ENCODE measurements around the gene ADSS1.

The ADSS1 gene

DNA sequence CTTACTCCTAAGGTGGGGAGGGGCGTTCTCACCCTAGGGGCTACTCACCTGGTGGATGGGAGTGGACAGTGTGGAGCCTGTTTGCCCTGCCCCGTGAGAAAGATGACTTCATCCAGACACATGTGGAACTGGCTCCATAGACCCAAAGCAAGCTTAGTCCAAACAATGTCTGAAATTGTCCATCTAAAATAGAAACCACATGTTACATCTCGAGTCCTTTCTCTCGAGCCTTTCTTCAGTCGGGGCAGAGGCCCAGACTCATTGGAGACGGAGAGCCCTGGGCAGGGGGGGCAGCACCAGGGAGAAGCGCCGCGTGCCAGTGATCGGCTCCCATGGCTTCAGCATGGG is 33.2 kb downstream of the ADSS1 start:
- TF ChIP-seq, protein P1, sequence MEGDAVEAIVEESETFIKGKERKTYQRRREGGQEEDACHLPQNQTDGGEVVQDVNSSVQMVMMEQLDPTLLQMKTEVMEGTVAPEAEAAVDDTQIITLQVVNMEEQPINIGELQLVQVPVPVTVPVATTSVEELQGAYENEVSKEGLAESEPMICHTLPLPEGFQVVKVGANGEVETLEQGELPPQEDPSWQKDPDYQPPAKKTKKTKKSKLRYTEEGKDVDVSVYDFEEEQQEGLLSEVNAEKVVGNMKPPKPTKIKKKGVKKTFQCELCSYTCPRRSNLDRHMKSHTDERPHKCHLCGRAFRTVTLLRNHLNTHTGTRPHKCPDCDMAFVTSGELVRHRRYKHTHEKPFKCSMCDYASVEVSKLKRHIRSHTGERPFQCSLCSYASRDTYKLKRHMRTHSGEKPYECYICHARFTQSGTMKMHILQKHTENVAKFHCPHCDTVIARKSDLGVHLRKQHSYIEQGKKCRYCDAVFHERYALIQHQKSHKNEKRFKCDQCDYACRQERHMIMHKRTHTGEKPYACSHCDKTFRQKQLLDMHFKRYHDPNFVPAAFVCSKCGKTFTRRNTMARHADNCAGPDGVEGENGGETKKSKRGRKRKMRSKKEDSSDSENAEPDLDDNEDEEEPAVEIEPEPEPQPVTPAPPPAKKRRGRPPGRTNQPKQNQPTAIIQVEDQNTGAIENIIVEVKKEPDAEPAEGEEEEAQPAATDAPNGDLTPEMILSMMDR (IDR thresholded peaks at IDR 0.05; ENCODE audit: low read depth, low read length): no peak
- no peak for DNase-seq (ENCODE audit: low read depth in 2 of 2)
- H3K4me3 ChIP-seq (replicated peaks in 1 of 2; ENCODE audit: low read depth in 2 of 2, low read length in 2 of 2): no peak overlapping the region

DNA sequence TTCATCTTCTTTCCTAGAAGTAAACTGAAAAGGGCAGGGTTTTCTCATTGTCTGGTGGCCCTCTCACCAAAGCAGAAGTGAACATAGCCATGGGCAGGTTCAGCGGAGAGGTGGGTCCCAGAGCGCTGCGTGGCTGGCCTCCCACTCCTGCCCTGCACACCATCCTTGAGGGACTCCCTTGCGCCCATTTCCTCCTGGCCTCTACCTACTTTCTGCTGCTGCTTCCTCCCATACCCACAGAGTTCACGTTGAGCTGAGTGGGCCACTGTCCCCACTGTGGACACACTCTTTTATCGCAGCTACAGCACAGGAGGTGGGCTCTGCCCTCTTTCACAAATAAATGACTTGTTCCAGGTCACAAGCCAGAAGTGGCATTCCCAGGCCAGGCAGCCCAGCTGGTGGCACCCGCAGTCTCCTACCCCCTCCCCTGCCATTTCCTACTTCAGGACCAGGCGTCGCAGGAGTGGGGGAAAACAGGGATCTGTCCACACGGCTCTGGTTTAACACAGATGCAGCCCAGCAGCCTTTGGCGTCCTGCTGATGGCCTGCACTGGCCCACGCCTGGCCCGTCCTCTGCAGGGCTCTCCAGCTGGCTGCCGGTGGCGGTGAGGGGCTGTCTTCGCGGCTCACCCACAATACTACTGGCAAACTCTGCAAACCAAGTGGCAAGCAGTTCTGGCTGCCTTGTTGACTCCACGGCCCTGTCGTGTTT is 33.8 kb downstream of the ADSS1 start:
- DNase-seq (ENCODE audit: low read depth in 2 of 2): no peak
- no peak overlapping the region for H3K4me3 ChIP-seq (replicated peaks in 1 of 2; ENCODE audit: low read depth in 2 of 2, low read length in 2 of 2)
- TF ChIP-seq, protein P1 (IDR thresholded peaks at IDR 0.05; ENCODE audit: low read depth, low read length): no peak

- no peak for DNase-seq (ENCODE audit: low read depth in 2 of 2)
- TF ChIP-seq, protein P1 (IDR thresholded peaks at IDR 0.05; ENCODE audit: low read depth, low read length): no peak
- no peak overlapping the region for H3K4me3 ChIP-seq (replicated peaks in 1 of 2; ENCODE audit: low read depth in 2 of 2, low read length in 2 of 2)
Measured at GRCh38 chr14:104758981-104759969, 35.2 kb downstream of the ADSS1 start.

- H3K4me3 ChIP-seq (replicated peaks in 1 of 2; ENCODE audit: low read depth in 2 of 2, low read length in 2 of 2): no peak overlapping the region
- no peak for DNase-seq (ENCODE audit: low read depth in 2 of 2)
- TF ChIP-seq, protein P1 (IDR thresholded peaks at IDR 0.05; ENCODE audit: low read depth, low read length): no peak
Measured at GRCh38 chr14:104765517-104765916, 41.5 kb downstream of the ADSS1 start.

DNA sequence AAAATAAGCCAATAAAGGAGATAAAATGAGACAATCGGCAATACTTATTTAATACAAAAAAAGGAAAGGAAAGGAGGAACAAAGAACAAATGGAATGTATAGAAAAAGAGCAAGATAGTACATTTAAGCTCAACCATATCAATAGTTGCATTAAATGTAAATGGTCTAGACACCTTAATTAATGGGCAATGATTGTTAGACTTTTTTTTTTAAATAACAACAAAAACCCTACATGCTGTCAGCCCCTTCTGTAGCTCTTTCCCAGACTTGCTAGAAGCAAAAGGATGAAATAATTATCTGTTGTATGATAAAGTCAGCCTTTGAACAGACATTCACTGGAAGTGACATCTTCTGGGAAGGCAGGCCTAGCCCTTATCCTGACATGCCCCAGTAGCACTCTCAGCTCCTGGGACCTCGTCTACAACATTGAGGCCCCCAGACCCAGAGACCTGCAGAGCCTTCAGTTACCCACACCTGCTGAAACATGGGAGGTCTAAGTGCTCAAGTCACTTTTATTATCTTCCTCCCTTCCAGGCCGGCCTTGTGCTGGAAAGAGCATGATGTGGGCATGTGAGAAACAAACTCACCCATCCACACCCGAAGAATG is 42.3 kb downstream of the ADSS1 start:
- TF ChIP-seq, protein P1 (IDR thresholded peaks at IDR 0.05; ENCODE audit: low read depth, low read length): no peak
- no peak overlapping the region for H3K4me3 ChIP-seq (replicated peaks in 1 of 2; ENCODE audit: low read depth in 2 of 2, low read length in 2 of 2)
- DNase-seq (ENCODE audit: low read depth in 2 of 2): no peak

DNA sequence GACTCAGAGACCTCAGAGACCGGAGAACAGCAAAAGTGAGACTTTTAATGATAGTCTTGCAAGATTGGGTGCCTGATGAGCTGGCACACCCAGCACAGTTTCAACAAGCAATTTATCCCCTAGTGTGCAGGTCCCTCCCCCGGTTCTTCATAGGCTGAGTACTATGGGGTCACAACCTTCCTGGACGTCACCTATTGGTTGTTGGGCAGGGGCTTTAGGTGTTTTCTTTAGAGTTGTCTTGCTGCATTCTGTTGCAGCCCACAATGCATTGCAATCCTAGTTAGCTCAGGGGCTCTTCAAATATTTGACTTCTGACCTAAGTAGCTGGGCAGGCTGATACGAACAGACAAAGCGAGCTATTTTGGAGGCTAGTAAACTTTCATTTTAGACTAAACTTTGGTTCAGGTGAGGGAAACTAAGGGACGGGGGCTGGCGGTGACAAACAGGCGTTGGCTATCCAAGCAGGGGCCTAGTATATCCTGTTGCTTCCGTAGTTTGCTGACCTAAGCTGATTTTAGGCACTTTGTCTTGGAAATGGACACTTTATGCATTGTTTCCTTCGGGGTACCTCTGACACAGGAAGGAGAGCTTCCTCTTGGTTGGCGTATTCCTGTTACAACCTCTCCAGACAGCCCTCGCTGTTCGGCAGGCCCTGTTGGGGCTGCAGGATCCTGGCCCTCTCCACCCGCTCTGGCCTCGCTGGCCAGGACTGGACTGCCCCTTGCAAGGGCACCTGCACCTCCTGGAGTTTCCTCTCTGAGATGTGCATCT is 43.0 kb downstream of the ADSS1 start:
- no peak overlapping the region for H3K4me3 ChIP-seq (replicated peaks in 1 of 2; ENCODE audit: low read depth in 2 of 2, low read length in 2 of 2)
- DNase-seq (ENCODE audit: low read depth in 2 of 2): no peak
- TF ChIP-seq, protein P1 (IDR thresholded peaks at IDR 0.05; ENCODE audit: low read depth, low read length): no peak
